VCaP (cell line): ENCODE results near the gene MLIP.

Experiments
- H3K27ac ChIP-seq: fragments of 450-650 bp; 2 replicates; pipeline ENCODE4 v1.5.1; 2017
- TF ChIP-seq, protein P1 (sequence below): fragments of 450-650 bp; conservative IDR thresholded peaks from 2 replicates; pipeline ENCODE4 v1.5.1; 2017; ENCODE audit warnings: mild to moderate bottlenecking, moderate library complexity

MLIP gene

DNA sequence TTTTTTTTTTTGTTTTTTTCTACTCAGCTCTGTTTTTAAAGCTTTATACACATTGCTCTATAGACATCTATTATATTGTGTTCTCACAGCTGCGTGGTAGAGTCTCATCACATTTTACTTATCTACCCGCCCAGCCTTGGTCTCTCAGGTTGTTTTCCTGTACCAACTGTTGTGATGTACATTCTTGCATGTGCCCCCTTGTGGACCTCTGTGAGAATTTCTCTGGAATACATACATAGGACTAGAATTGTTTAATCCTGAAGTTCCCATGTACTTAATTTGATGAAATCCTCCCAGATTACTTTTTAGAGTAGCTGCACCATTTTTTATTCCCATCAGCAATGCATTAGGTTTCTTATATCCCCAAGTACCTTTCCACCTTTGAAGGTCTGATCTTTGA lies 156.6 kb downstream of the MLIP start:
- TF ChIP-seq, protein P1, sequence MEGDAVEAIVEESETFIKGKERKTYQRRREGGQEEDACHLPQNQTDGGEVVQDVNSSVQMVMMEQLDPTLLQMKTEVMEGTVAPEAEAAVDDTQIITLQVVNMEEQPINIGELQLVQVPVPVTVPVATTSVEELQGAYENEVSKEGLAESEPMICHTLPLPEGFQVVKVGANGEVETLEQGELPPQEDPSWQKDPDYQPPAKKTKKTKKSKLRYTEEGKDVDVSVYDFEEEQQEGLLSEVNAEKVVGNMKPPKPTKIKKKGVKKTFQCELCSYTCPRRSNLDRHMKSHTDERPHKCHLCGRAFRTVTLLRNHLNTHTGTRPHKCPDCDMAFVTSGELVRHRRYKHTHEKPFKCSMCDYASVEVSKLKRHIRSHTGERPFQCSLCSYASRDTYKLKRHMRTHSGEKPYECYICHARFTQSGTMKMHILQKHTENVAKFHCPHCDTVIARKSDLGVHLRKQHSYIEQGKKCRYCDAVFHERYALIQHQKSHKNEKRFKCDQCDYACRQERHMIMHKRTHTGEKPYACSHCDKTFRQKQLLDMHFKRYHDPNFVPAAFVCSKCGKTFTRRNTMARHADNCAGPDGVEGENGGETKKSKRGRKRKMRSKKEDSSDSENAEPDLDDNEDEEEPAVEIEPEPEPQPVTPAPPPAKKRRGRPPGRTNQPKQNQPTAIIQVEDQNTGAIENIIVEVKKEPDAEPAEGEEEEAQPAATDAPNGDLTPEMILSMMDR: peak; percentile 76
- no peak overlapping the region for H3K27ac ChIP-seq

DNA sequence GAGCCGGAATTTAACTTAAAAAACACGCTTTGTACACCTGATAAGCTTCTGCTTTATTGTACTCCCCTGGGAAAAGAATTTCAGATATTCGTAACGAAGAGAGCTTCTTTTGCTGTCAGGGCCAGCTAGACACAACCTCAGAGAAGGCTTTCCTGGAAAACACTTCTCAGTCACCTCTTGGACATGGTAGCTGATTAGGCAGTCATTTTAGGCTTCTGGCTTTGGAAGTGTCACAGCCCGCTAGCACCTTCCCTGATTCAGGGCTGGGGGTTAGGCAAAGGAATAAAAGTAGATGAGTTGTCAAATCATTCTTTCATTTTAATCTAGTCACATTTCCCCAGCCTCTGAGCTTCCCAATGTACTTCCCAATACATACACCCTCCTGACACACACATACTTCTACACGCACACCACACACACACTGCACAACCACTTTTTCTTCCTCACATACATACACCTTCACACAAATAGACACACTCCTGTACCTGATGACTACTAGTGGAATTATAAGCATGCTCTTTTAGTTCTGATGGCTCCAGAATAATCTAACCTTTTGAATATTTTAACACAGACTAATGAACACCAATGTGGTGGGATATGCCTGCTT lies 162.1 kb downstream of the MLIP start:
- TF ChIP-seq, protein P1: no peak
- H3K27ac ChIP-seq: no peak overlapping the region

DNA sequence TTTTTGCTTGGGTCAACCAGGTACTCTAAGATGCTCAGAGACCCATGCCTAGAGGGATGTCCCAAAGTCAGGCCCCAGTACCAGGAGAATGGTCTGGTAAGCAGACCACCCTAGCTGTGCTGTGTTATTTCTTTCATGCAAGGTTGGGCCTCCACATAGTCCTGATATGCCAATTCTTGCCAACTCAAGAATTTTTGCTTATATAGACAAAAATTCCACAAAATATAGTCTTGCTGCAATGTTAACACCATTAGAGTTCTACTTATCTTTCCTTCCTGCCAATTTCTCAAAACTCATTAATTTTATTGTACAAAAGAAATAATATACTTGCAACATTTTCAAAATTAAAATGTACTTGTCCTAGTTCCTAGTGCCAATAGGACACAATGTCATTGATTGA lies 163.1 kb downstream of the MLIP start:
- no peak overlapping the region for H3K27ac ChIP-seq
- TF ChIP-seq, protein P1: no peak

DNA sequence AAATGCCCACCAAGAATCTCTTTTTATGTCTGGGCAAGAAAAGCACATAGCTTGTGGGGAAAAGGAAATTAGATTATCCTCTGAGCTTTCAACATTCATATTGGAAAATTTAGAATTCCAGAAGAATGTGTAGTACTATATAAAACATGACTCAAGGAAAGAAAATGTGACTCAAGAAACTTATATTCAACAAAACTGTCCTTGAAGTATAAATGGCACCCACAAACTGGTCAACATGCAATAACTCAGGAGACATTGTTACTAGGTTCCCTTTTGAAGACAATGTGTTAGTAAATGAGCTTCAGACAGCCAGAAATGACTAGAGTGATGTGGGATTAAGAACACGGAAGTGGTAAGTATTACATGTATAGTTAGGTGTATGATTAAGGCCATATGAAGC lies 170.9 kb downstream of the MLIP start:
- no peak overlapping the region for H3K27ac ChIP-seq
- TF ChIP-seq, protein P1: no peak

DNA sequence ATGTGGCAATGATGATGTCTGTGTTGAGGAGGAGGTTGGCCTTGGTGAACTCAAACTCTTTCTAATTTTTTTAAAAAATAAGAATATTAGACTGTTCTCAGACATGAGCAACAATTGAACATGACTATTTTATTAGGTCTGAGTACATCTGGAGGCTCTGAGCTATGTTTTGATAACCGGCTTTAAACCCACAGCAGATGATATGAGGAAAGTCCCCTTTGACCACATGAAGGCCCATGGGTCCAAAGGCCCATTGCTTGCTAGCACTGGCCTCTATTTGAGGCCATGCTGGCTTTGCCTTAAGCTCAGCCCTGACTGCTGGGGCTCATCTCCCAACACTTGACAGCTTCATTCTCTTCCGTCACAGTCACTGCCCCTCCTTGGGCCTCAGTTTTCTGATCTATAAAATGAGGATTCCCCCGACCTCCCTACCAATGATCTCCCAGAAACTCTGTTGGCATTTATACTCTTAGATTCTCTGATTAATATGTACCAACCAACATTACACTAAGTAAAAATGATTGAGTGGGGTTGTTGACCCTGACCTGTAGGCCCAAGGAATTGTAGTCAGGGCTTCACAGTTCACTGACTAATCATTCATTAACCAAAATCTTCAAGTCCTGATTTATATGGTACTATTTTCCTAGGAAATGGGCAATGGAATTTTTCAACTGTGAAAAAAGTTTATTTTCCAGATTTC lies 173.1 kb downstream of the MLIP start:
- TF ChIP-seq, protein P1: no peak
- no peak overlapping the region for H3K27ac ChIP-seq

DNA sequence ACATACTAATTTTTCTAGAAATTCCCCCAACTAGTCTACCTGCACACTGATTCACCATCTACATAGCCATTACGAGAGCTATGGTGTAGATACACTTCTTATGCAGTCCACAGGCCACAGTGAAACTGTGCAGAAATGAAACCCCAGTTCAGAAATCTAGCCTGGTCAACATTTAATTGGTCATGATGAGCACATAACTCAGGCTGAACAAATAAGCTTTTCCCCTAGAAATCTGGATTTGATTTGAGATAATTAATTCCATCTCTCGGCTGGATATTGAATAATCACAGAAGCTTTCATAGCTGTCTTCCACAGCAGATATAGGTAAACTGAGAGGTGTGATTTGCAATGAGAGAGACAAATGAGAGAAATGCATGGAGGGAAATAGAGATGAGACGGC lies 174.4 kb downstream of the MLIP start:
- TF ChIP-seq, protein P1: no peak
- H3K27ac ChIP-seq: no peak overlapping the region

DNA sequence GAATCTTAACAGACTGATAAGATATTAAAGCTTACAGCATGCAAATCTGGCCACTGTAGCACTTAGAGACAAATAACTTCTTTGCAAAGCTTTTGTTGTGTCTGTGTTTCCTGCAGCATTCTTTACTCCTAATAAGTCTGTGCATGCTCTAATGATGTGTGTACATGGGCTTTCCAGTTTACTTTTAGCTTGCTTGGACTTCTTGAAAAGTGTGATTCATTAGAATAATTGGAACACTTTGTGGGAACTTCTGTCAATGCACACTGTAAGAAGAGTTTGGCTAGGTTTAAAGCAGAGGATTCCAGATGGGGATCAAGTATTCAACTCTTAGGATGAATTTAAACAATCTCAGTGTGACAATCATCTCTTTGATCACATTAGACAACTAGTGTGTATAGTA lies 174.9 kb downstream of the MLIP start:
- no peak overlapping the region for H3K27ac ChIP-seq
- TF ChIP-seq, protein P1: no peak
